Adrenal gland (tissue), 12 donors: ENCODE measurements around the gene IL1R2. TPM values are rescaled to one million over a fixed set of nuclear protein-coding genes. Genes with fewer than 3 reads are reported as not detected.
A peak's percentile ranks its signal among the peaks of the same experiment; 100 is the strongest.

Experiments used
- DNase-seq, 7 donors: peaks; one replicate each; pipeline ENCODE4 v3.0.0-alpha.2; 2019 to 2020
- H3K27ac ChIP-seq, 5 donors: fragments of 200-600 bp; sonication (generic) in 4 of 5; 1 replicate in 3 of 5; 2 replicates in 2 of 5; pipeline versions ENCODE4 v1.5.1 to v1.8.0; 2016 to 2020; ENCODE audit warnings: mild to moderate bottlenecking in 1 of 5
- H3K27me3 ChIP-seq: fragments of 200-600 bp; 2 replicates; pipeline ENCODE4 v1.8.0; 2021
- H3K36me3 ChIP-seq, 2 donors: fragments of 200-600 bp; replicated peaks in 1 of 2; 1 replicate in 1 of 2; 2 replicates in 1 of 2; pipeline versions ENCODE4 v1.5.1 to v1.8.0; 2018 to 2022
- H3K4me1 ChIP-seq, 2 donors: fragments of 200-600 bp; replicated peaks in 1 of 2; 1 replicate in 1 of 2; 2 replicates in 1 of 2; pipeline versions ENCODE4 v1.5.1 to v1.8.0; 2018 to 2021
- H3K4me3 ChIP-seq, 4 donors: fragments of 200-600 bp; sonication (generic) in 3 of 4; one replicate each; pipeline ENCODE4 v1.5.1; 2016 to 2018
- H3K9me3 ChIP-seq, 3 donors: fragments of 200-600 bp; sonication (generic) in 1 of 3; replicated peaks in 1 of 3; 1 replicate in 2 of 3; 2 replicates in 1 of 3; pipeline versions ENCODE4 v1.5.1 to v1.8.0; 2016 to 2021
- CTCF ChIP-seq, 6 experiments: fragments of 450-650 bp in 4 of 6; fragments of 200-600 bp in 2 of 6; sonication (generic) in 1 of 6; IDR thresholded peaks; 1 replicate in 5 of 6; 2 replicates in 1 of 6; pipeline versions ENCODE4 v1.5.1 to v1.8.0; 2016 to 2021; ENCODE audit warnings: antibody characterized with exemption in 6 of 6, mild to moderate bottlenecking in 2 of 6, moderate library complexity in 1 of 6
- POLR2A ChIP-seq, 2 donors: fragments of 450-650 bp; IDR thresholded peaks; one replicate each; pipeline ENCODE4 v1.6.1; 2017; ENCODE audit warnings: antibody characterized with exemption in 2 of 2, mild to moderate bottlenecking in 2 of 2, moderate library complexity in 1 of 2
- WGBS, 4 donors: extraction: QIAGEN DNeasy Blood & Tissue Kit in 2 of 4; methylation state at CpG; one replicate each; pipeline versions ENCODE4 v1.1.5 to v1.1.7; 2013 to 2017; 5-methylcytosine and 5-hydroxymethylcytosine counted together
- intact Hi-C, 2 donors: fragments of 100-400 bp; cut with DNase I; formaldehyde crosslinking; loops; one replicate each; pipeline versions ENCODE4 v1.14.1 to v1.15.0; 2022 to 2023
- polyA plus RNA-seq, 3 donors: library from polyadenylated mRNA; stranded (reverse); fragments of 200-250 nt in 2 of 3; fragments of 350-450 nt in 1 of 3; fragmentation: Illumina TruSeq in 1 of 3; extraction: RNeasy Lipid Tissue Mini Kit (QIAGEN cat#74804) in 1 of 3; gene quantifications; one replicate each; pipeline ENCODE4 v1.2.3, GENCODE V29; 2013 to 2014
- total RNA-seq, 9 donors: library from RNA; depleted of rRNA in 4 of 9; stranded (reverse); fragments of >200 nt in 4 of 9; fragments of 120-200 nt in 1 of 9; fragmentation: NEBNext Ultra II Directional in 1 of 9; extraction: Animal tissue kit (Norgen Biotek cat#: 25700) in 1 of 9; gene quantifications; one replicate each; pipeline versions ENCODE4 v1.1.0 to v1.2.4, GENCODE V29; 2013 to 2023
- donor health status: healthy with polysubstance abuse.
- donor health status: Bipolar disorder and iron deficiency.
- donor health status: DM: yes; HTN: yes; CAD: no.
- donor health status: DM: no; HTN: no; CAD: no.
- donor health status: DM: no; HTN: no; CAD: no.
- donor health status: DM: yes; HTN: yes; CAD: no.

IL1R2 gene
- total and polyA plus RNA-seq, 12 donors, result 4.5 to 26.0 (median 12.2) TPM

- H3K27ac ChIP-seq, result peak overlapping the region in 2 of 5 donors; percentile 98
- intact Hi-C loops, result loop anchor here in 1 of 2 donors (5.0 kb wide), 1 partner anchor 38 kb away; no protein-coding TSS in a partner anchor
- peak in 1 of 7 donors; percentile 45 for DNase-seq
- no peak overlapping the region for H3K4me3 ChIP-seq
- H3K9me3 ChIP-seq, result peaks cover 0 to 3% (median 0%) of the 10 kb centered on the region in 3 donors
- 89 to 93% (median 91%) methylated on average over 4 of the region's 4 CpGs for WGBS, 4 donors
- H3K4me1 ChIP-seq, result peaks cover 46 to 62% of the 10 kb centered on the region in 2 donors
- no peak for TF ChIP-seq CTCF (IDR thresholded peaks at IDR 0.05)
- no peak for TF ChIP-seq POLR2A (IDR thresholded peaks at IDR 0.05)
- H3K27me3 ChIP-seq, result no peaks in the 10 kb centered on the region
- H3K36me3 ChIP-seq, result no peaks in the 10 kb centered on the region
These were observed 69.0 kb downstream of the IL1R2 start for GRCh38 chr2:102060792-102061191.

GRCh38 chr2:102061286-102061699 lies 69.5 kb downstream of the IL1R2 start:
- Histone ChIP-seq H3K36me3 (no peaks in the 10 kb centered on the region), H3K27ac (peak overlapping the region in 3 of 5 donors; percentile 95 to 98 (median 98)), H3K4me3 (no peak overlapping the region), H3K9me3 (peaks cover 0 to 5% (median 0%) of the 10 kb centered on the region in 3 donors), H3K4me1 (peaks cover 46 to 64% of the 10 kb centered on the region in 2 donors), H3K27me3 (no peaks in the 10 kb centered on the region)
- WGBS, 4 donors, result 91 to 96% (median 94%) methylated on average over 3 to 7 of the region's 7 CpGs
- DNase-seq, result peak in 1 of 7 donors; percentile 52
- intact Hi-C loops, result loop anchor here in 1 of 2 donors (5.0 kb wide), 1 partner anchor 39 kb away; no protein-coding TSS in a partner anchor
- TF ChIP-seq CTCF (IDR thresholded peaks at IDR 0.05) (no peak), POLR2A (IDR thresholded peaks at IDR 0.05) (no peak)

- Histone ChIP-seq H3K9me3 (peaks cover 0 to 5% (median 0%) of the 10 kb centered on the region in 3 donors), H3K36me3 (no peaks in the 10 kb centered on the region), H3K4me3 (no peak overlapping the region), H3K4me1 (peaks cover 46 to 64% of the 10 kb centered on the region in 2 donors), H3K27ac (peak overlapping the region; percentile 89 to 98 (median 95)), H3K27me3 (no peaks in the 10 kb centered on the region)
- intact Hi-C loops, result loop anchor here in 1 of 2 donors (5.0 kb wide), 1 partner anchor 40 kb away; no protein-coding TSS in a partner anchor
- TF ChIP-seq POLR2A (IDR thresholded peaks at IDR 0.05) (no peak), CTCF (IDR thresholded peaks at IDR 0.05) (no peak)
- peak in 6 of 7 donors; percentile 37 to 69 (median 50) for DNase-seq
- WGBS, 4 donors, result 61 to 70% (median 64%) methylated on average over 8 of the region's 8 CpGs
These were observed 70.4 kb downstream of the IL1R2 start for GRCh38 chr2:102061962-102062795.

- intact Hi-C loops, result loop anchor here in 1 of 2 donors (5.0 kb wide), 1 partner anchor 41 kb away; no protein-coding TSS in a partner anchor
- Histone ChIP-seq H3K27ac (peak overlapping the region; percentile 89 to 98 (median 95)), H3K4me1 (peaks cover 42 to 62% of the 10 kb centered on the region in 2 donors)
These were observed 71.0 kb downstream of the IL1R2 start for GRCh38 chr2:102062802-102063201.

More at GRCh38 chr2:102062802-102063201, 71.0 kb downstream of the IL1R2 start:
- 26 to 71% (median 31%) methylated on average over 3 of the region's 3 CpGs for WGBS, 4 donors
- Histone ChIP-seq H3K36me3 (no peaks in the 10 kb centered on the region), H3K4me3 (no peak overlapping the region), H3K9me3 (peaks cover 0 to 5% (median 0%) of the 10 kb centered on the region in 3 donors), H3K27me3 (no peaks in the 10 kb centered on the region)
- DNase-seq, result peak in 1 of 7 donors; percentile 57
- TF ChIP-seq CTCF (IDR thresholded peaks at IDR 0.05) (no peak), POLR2A (IDR thresholded peaks at IDR 0.05) (no peak)
